CD4-positive, alpha-beta T cell treated with Interleukin-6 for 4 hours (primary cell): ENCODE results near the gene TOPAZ1.
"Not testable (repeated sequence)": the region's sequence is repeated elsewhere in the genome, so short reads cannot be mapped to it uniquely, and the experiment has no call there.

Experiments used
- DNase-seq: peaks from one replicate; pipeline ENCODE4 v3.0.0-alpha.2; 2020; ENCODE audit warnings: mixed read lengths

Gene TOPAZ1

DNA sequence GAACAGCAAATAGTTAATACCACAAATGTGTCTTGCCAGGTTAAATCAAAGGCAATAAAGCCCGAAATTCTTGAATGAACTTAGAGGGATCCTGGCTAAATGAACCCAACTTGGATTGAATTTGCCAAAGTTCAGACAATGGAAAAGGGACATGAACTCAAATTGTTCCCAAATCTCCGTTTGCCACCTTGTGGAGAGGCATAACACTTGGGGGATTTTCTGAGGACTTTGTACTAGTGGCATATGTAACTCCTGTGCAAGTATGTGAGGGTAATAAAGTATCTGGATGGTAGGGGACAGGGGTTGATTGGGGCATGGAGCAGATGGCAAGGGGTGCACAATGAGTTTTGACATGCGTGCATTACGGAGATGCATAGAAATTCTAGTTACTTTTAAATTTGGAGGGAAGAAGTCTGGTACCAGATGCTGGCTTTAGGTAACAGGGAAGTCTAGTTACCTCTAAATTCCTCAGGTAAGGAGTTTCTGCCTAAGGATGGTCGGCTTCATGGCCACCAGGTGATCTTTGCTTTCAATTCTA, 95.6 kb downstream of the TOPAZ1 start:
- no peak for DNase-seq

GRCh38 chr3:44338010-44338827, 96.5 kb downstream of the TOPAZ1 start, which contains the start of gene TCAIM:
TSS of gene TCAIM (plus strand) at chr3:44338766. CDS start at chr3:44354783, 16,017 bp downstream.
- peak; percentile 99 for DNase-seq

GRCh38 chr3:44338828-44339127, 97.1 kb downstream of the TOPAZ1 start:
- DNase-seq = no peak

- no peak for DNase-seq
Measured at GRCh38 chr3:44339181-44340057, 97.7 kb downstream of the TOPAZ1 start.

GRCh38 chr3:44340058-44340395, 98.3 kb downstream of the TOPAZ1 start:
- no peak for DNase-seq

DNA sequence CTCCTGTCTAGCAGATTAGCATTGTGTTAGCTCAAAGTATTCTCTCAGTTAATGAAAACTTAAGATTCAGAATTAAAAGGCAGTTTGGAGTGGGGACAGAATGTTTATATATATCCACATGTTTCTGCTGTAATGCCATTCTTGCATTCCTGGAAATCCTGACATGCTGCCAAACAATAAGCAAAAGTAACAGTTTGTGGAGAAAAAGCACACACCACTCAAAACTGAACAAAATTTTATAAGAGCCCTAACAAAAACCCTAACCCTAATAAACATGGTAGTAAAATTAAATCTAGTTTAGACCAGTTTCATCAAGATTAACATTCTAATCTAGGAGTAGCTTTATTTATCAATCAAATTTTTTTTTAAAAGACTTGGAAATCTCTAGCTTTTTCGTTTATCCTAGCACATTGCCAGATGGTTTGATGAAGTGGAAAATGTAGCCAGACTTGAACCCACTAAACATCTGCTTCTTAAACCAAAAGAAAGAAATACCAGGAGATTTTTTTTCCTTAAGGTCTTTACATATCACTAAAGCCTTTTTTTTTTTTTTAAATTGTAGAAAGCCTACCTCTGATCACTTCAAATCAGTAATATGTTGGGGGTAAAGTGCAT, 100.6 kb downstream of the TOPAZ1 start:
- no peak for DNase-seq

- DNase-seq = no peak
Measured at GRCh38 chr3:44343421-44343820, 101.7 kb downstream of the TOPAZ1 start.

DNA sequence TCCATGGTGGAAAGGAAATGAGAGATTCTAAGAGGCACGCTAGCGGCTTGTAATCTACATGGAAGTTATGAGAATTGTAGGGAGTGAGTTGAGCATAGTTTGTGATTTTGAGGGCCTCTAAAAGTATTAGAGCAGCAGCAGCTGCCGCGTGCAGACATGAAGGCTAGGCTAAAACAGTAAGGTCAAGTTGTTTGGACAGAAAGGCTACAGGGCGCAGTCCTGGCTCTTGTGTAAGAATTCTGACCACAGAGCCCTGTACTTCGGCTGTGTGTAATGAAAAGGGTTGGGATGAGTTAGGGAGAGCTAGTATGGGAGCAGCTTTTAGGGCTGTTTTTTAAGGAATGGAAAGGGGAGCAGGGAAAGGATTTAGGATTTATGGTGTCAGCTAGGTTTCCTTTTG, 104.9 kb downstream of the TOPAZ1 start:
- DNase-seq = not testable (repeated sequence)

GRCh38 chr3:44348993-44349392, 107.3 kb downstream of the TOPAZ1 start:
- DNase-seq = no peak

DNA sequence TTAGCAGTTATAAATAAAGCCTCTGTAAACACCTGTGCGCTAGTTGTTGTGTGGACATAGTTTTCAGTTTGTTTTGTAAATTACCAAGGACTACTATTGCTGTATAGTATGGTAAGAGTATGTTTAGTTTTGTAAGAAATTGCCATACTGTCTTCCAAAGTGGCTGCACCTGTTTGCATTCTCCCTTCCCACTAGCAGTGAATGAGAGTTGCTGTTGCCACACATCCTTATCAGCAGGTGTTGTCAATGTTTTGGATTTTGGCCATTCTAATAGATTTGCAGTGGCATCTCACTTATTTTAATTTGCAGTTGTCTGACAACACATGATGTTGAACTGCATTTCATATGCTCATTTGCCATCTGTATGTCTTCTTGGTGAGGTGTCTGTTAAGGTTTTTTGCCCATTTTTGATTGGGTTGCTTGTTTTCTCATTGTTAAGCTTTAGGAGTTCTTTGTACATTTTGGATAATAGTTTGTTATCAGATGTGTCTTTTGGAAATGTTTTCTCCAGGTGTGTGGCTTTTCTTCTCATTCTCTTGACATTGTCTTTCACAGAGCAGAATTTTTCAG, 111.8 kb downstream of the TOPAZ1 start:
- no peak for DNase-seq

- no peak for DNase-seq
Measured at GRCh38 chr3:44355362-44356033, 113.8 kb downstream of the TOPAZ1 start.

DNA sequence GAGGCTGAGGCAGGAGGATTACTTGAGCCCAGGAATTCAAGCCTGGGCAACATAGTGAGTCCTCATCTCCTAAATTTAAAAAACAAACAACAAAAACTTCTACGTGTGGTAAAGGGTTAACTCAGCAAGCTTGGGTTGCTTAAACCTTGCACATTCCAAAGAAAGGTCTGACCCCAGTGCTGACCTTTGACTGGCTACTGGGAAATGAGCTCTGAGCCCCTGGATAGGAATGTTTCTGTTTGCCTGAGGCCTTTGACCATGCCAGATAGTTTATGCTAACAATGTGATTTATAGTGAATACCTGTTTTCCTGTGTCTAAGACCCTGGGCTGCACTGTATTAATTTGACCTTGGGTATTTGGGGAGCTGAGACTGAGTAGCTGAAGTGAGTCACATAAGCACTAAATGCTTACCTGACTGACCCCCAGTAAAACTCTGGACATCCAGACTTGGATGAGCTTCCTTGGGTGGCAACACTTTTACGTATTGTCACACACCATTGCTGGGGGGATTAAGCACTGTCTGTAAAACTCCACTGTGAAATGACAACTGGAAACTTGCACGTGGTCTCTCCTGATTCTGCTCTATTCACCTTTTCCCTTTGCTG, 117.6 kb downstream of the TOPAZ1 start:
- no peak for DNase-seq

- no peak for DNase-seq
Measured at GRCh38 chr3:44363591-44363990, 121.9 kb downstream of the TOPAZ1 start.

- no peak for DNase-seq
Measured at GRCh38 chr3:44365952-44366351, 124.3 kb downstream of the TOPAZ1 start.

DNA sequence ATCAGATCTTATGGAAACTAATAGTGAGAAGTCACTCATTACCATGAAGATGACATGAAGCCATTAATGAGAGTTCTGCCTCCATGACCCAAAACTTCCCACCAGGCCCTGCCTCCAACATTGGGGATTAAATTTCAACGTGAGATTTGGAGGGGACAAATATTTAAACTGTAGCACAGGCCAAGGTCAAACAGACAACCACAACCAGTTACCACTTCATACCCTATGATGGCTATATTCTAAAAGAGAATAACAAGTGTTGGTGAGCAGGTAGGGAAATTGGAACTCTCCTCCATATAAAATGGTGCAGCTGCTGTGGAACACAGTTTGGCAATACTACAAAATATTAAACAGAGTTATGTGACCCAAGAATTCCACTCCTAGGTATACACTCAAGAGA, 133.8 kb downstream of the TOPAZ1 start:
- DNase-seq = no peak
